NCI-H2171 (cell line): Measurements from ENCODE around the gene PPP1R3E.
"Not testable (repeated sequence)": the region's sequence is repeated elsewhere in the genome, so short reads cannot be mapped to it uniquely, and the experiment has no call there.

ENCODE experiments used
- DNase-seq: peaks from one replicate; lab custom pipeline; 2025; lab: John Stamatoyannopoulos, UW

PPP1R3E gene

GRCh38 chr14:23302290-23303225 is at the start of gene PPP1R3E:
Gene PPP1R3E, minus strand, starts transcription at chr14:23302859. Its CDS starts 283 bp downstream, at chr14:23302576.
- DNase-seq = peak; percentile 83

GRCh38 chr14:23351681-23352505 is 49.2 kb upstream of the PPP1R3E start:
- DNase-seq = no peak

- no peak for DNase-seq
Observed at GRCh38 chr14:23349156-23349845, 46.6 kb upstream of the PPP1R3E start.

- DNase-seq = no peak
Observed at GRCh38 chr14:23348297-23348655, 45.6 kb upstream of the PPP1R3E start.

GRCh38 chr14:23347406-23348296 is 45.0 kb upstream of the PPP1R3E start:
- no peak for DNase-seq

- DNase-seq = no peak
Observed at GRCh38 chr14:23346693-23347405, 44.2 kb upstream of the PPP1R3E start.

- no peak for DNase-seq
Observed at GRCh38 chr14:23345987-23346692, 43.5 kb upstream of the PPP1R3E start.

GRCh38 chr14:23344481-23344880 is 41.8 kb upstream of the PPP1R3E start:
- no peak for DNase-seq

GRCh38 chr14:23339506-23340268 is 37.0 kb upstream of the PPP1R3E start:
- no peak for DNase-seq

- DNase-seq = no peak
Observed at GRCh38 chr14:23335623-23336022, 33.0 kb upstream of the PPP1R3E start.

GRCh38 chr14:23327947-23328744 is 25.5 kb upstream of the PPP1R3E start:
- peak; percentile 63 for DNase-seq

GRCh38 chr14:23326491-23327332 is 24.1 kb upstream of the PPP1R3E start:
- DNase-seq = no peak

- not testable (repeated sequence) for DNase-seq
Observed at GRCh38 chr14:23325746-23326145, 23.1 kb upstream of the PPP1R3E start.

- no peak for DNase-seq
Observed at GRCh38 chr14:23324993-23325392, 22.3 kb upstream of the PPP1R3E start.

GRCh38 chr14:23324455-23324846 is 21.8 kb upstream of the PPP1R3E start:
- DNase-seq = no peak

GRCh38 chr14:23323838-23324454 is 21.3 kb upstream of the PPP1R3E start:
- DNase-seq = no peak
